ENCODE results near the gene RAB5A. TPM values are rescaled to one million over a fixed set of nuclear protein-coding genes. Genes with fewer than 3 reads are reported as not detected.
"Not testable (repeated sequence)": the region's sequence is repeated elsewhere in the genome, so short reads cannot be mapped to it uniquely, and the experiment has no call there.

Gene RAB5A
- total RNA-seq (2014; rRNA removed; shearing (Covaris generic)): 37.8 and 58.7 TPM in 2 replicates

GRCh38 chr3:19946832-19947548, at the start of gene RAB5A:
TSS of gene RAB5A (plus strand) at chr3:19947097. CDS start at chr3:19950899, 3,802 bp downstream.
- peak; percentile 96 for DNase-seq (ENCODE audit: low read depth)

- DNase-seq (ENCODE audit: low read depth): no peak
Observed at GRCh38 chr3:19898721-19899120, 48.2 kb upstream of the RAB5A start.

- DNase-seq (ENCODE audit: low read depth): no peak
Observed at GRCh38 chr3:19899264-19899663, 47.6 kb upstream of the RAB5A start.

- not testable (repeated sequence) for DNase-seq (ENCODE audit: low read depth)
Observed at GRCh38 chr3:19899833-19900232, 47.1 kb upstream of the RAB5A start.

GRCh38 chr3:19901337-19901736, 45.6 kb upstream of the RAB5A start:
- DNase-seq (ENCODE audit: low read depth): peak; percentile 11

GRCh38 chr3:19901918-19902317, 45.0 kb upstream of the RAB5A start:
- DNase-seq (ENCODE audit: low read depth): no peak

- DNase-seq (ENCODE audit: low read depth): no peak
Observed at GRCh38 chr3:19903649-19904048, 43.2 kb upstream of the RAB5A start.

GRCh38 chr3:19907523-19907922, 39.4 kb upstream of the RAB5A start:
- no peak for DNase-seq (ENCODE audit: low read depth)

GRCh38 chr3:19911452-19911851, 35.4 kb upstream of the RAB5A start:
- no peak for DNase-seq (ENCODE audit: low read depth)

GRCh38 chr3:19917167-19917566, 29.7 kb upstream of the RAB5A start:
- no peak for DNase-seq (ENCODE audit: low read depth)

GRCh38 chr3:19920401-19921080, 26.4 kb upstream of the RAB5A start:
- no peak for DNase-seq (ENCODE audit: low read depth)

- DNase-seq (ENCODE audit: low read depth): no peak
Observed at GRCh38 chr3:19931180-19931692, 15.7 kb upstream of the RAB5A start.

- peak; percentile 72 for DNase-seq (ENCODE audit: low read depth)
Observed at GRCh38 chr3:19931767-19932188, 15.1 kb upstream of the RAB5A start.

- DNase-seq (ENCODE audit: low read depth): no peak
Observed at GRCh38 chr3:19932422-19932821, 14.5 kb upstream of the RAB5A start.

- DNase-seq (ENCODE audit: low read depth): peak; percentile 60
Observed at GRCh38 chr3:19934098-19934566, 12.8 kb upstream of the RAB5A start, which contains the start of gene EFHB. TSS of gene EFHB (minus strand) at chr3:19934217. CDS start at chr3:19934018, 199 bp downstream.

- peak; percentile 71 for DNase-seq (ENCODE audit: low read depth)
Observed at GRCh38 chr3:19937459-19938294, 9.2 kb upstream of the RAB5A start.

GRCh38 chr3:19938295-19938627, 8.6 kb upstream of the RAB5A start:
- no peak for DNase-seq (ENCODE audit: low read depth)

GRCh38 chr3:19940643-19941042, 6.3 kb upstream of the RAB5A start:
- DNase-seq (ENCODE audit: low read depth): no peak

GRCh38 chr3:19945534-19945933, 1.4 kb upstream of the RAB5A start:
- DNase-seq (ENCODE audit: low read depth): no peak

GRCh38 chr3:19945969-19946831, 697 bp upstream of the RAB5A start:
- no peak for DNase-seq (ENCODE audit: low read depth)
